ENCODE measurements around the gene JCAD.
"Not testable (repeated sequence)": the region's sequence is repeated elsewhere in the genome, so short reads cannot be mapped to it uniquely, and the experiment has no call there.

The JCAD gene

DNA sequence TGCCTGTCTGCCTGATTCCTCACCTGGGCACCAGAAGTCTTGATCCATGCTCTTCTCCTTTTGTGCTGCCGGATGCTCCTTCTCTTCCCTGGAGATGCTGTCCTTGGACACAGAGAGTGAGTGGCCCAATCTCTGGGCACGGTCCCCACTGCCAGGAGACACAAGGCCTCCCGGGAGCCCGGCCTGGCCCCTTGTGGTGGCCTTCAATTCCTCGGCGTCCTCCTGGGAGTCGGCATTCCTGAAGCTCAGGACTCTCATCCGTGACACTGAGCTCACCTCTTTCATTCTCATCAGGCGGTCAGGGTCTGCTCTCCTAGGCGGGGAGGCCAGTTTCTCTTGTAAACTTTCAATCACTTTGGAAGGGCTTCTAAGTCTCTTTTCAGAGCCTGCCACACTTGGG lies 33.3 kb downstream of the JCAD start:
- no peak for DNase-seq (ENCODE audit: low spot score)

DNA sequence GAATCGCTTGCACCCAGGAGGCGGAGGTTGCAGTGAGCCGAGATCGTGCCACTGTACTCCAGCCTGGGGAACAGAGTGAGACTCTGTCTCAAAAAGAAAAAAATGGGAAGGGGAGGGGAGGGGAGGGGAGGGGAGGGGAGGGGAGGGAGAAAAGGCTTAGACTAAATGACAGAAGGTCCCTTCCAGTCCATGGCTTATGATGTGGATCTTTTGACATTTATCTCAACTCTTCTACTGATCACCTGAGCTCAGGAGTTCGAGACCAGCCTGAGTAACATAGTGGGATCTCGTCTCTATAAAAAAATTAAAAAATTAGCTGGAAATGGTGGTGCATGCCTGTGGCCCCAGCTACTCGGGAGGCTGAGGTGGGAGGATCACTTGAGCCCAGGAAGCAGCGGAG lies 34.0 kb downstream of the JCAD start:
- not testable (repeated sequence) for DNase-seq (ENCODE audit: low spot score)

DNA sequence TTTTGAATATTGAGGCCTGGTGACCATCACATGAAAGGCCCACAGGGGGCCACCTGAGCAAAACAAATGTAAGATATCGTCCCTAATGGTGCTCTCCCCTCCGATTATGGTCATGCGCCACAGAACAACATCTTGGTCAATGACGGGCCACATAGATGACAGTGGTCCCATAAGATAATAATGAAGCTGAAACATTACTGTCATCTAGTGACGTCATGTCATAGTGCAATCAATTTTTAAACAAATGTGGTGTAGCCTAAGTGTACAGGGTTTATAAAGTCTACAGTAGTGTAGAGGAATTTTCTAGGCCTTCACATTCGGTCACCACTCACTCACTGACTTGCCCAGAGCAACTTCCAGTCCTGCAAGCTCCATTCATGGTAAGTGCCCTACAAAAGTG lies 36.8 kb downstream of the JCAD start:
- DNase-seq (ENCODE audit: low spot score): no peak

DNA sequence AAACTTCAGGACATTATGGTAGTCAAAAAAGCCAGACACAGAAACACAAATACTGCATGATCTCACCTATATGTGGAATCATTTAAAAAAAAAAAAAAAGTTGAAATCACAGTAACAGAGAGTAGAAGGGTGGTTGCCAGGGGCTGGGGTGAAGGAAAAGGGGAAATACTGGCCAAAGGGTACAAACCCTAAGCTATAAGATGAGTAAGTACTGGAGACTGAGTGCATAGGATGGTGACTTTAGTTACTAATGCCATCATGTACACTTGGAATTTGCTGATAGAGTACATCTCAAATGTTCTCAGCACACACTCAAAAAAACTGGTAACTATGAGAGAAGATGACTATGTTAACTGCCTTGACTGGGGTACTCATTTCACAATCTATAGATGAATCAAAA lies 39.9 kb downstream of the JCAD start:
- no peak for DNase-seq (ENCODE audit: low spot score)

DNA sequence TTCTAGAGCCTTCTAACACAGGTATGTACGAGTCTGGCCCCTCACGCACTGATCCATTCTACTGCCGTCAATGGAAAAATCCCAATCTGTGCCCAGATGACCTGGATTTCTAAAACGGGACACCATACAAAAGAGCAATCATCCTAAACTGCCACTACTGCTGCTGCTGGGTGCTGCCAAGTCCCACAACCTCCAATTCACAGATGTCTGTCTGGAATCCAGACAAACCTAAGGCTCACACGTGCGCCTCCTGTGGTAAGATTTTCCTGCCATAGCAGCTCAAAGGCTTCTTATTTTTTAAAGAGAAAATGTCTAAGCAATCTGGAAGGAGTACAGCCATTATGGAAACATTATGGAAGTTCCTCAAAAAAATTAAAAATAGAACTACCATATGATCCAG lies 40.9 kb downstream of the JCAD start:
- DNase-seq (ENCODE audit: low spot score): no peak

DNA sequence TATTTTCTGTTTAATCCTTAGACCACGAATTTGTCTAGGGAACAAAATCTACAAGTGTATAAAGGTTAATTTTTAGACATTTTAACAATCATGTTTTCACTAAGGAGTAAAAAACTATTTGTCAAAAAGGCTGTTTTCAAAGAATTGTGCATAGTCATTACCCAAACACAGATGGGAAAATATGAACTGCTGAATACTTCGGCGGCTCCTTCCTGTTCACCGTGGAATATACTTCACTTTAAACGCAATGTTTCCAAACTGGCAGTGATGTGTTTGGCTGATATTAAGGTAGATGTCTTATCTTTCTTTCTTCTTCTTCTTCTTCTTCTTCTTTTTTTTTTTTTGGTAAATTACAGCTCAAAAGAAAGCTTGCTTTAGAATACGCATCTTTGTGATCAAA lies 41.4 kb downstream of the JCAD start:
- no peak for DNase-seq (ENCODE audit: low spot score)

DNA sequence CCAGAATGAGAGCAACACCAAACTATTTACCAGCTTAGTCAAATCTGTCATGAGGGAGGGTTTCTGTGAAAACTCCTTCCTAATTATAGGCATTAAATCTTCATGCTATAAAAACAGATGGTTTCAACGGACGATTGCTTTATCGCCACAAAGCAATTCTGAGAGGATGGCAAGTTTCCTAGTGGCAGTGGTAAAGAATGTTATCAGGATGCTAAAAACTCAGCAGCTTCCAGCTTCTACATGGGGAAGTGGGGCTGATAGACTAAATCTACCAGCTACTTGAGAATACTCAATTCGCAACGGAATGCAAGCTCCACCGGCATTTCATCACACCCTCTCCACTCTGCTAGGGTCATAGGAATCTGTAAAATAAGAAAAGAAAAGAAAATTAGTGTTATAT lies 41.8 kb downstream of the JCAD start:
- DNase-seq (ENCODE audit: low spot score): no peak

DNA sequence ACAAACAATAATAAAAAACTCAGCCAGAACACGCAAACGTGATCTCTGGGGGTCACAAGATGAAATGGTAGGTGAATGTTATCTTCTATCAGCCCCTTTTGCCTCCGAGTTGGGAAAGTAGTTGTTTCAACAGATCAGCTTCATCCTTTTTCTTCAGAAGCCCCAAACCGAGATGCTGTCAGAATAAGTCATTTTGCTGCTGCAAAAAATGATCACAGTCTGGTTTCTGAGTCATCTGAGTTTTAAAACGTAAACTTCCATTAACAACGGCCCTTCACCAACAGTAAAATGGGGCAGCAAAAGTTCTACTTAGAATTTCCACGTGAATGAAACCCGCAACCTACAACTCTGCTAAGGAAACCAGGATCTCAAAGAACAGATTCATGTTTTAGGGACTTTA lies 44.9 kb downstream of the JCAD start:
- DNase-seq (ENCODE audit: low spot score): no peak

DNA sequence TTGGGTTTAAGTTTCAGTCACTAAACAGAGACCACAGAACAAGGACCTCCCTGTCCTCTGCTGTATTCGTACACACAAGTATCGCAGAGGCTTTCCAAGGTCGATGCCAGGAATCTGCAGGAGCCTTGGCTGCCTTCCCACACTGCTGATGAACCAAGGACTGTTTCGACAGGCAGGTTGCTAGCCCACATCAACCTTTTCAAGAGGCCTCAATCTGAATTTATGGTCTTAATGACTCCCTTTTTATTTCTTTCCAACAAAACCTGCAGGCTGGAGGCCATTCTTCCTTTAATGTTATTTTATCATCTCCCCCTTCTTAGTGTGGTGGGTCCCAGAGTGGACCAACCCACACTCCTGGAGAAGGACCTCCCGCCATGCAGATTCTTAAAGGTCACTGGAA lies 45.6 kb downstream of the JCAD start:
- no peak for DNase-seq (ENCODE audit: low spot score)

DNA sequence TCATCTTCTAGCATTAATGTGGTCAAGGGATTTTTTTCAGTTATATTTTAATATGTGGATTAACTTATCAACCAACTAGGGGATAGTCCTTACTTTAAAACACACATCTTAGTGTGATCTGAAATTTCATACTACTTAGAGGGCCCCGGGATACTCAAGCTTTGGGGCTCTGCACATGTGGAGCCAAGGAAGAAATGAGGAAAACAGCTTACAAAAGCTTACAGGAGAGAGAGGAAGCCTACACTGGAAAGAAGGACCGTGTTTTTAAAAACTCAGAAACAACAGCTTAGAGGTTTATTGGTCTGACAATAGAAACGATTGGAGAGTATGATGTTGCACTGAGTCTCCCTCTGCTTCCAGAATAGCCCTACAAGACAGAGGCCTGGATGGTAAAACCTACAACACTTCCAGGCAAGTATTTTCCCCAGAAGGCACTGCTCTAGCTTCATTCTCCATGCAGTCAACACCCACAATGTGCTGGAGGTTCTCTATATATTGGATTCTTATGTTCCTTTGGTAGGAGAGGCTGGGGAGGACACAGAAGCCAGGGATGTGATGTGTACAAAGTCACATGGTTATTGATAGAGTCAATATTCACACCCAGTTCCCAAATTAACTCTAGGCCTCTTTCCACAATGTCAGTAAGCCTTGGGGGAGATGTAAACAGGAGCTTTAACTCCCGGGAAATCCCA lies 47.3 kb downstream of the JCAD start:
- DNase-seq (ENCODE audit: low spot score): no peak

DNA sequence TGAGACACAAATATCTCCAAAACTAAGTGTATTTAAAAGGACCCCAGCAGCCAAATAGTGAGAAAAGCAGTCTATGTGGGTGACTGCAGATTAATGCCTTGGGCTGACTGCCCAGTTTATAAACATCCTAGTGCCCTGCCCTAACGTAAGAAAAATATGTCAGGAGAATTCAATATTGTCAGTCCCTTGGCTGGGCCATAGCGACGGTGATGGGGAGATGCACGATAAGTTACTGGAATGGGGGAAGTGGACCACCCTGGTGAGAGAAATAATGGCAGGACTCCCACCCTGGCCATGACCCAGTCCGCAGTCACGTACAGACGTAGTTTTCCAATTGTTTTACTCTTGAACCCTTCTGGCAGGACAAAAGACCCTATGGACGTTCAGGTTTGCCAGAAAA lies 48.0 kb downstream of the JCAD start:
- no peak for DNase-seq (ENCODE audit: low spot score)

DNA sequence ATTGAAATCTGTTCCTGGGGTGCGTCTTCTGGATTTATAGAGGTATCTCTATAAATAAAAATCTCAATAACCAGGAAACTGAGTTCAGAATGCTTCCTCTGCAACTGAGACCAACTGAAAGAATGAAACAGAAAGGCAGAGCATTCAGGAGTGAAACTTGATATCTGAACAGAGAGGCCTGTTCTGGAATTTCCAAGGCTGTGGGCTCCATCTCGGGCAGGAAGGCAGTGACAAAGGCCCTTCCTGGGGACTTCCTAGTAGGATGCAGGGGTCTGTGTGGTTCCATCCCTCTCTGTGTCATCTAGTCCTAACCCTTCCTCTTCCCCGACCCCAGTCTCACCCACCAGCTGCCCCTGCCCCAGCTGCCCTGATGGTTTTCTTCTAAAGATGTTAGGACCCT lies 52.0 kb downstream of the JCAD start:
- DNase-seq (ENCODE audit: low spot score): no peak

DNA sequence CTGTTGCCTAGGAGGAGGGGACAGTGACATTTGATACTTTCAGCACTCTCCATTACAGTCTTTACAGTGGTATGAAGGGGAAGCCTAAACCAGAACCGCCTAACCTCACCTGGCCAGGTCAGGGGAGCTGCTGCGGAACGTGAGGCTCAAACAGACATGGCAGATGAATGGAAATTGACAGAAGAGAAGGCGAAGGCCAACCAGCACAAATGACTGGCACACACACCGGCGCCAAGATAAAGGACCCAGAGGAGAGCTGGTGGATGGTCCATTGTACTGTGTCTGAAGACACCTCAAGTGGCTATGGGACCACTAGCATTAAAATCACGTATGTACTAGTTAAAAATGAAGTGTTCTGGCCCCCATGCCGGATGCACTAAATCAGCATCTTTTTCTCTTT lies 53.0 kb downstream of the JCAD start:
- DNase-seq (ENCODE audit: low spot score): no peak

DNA sequence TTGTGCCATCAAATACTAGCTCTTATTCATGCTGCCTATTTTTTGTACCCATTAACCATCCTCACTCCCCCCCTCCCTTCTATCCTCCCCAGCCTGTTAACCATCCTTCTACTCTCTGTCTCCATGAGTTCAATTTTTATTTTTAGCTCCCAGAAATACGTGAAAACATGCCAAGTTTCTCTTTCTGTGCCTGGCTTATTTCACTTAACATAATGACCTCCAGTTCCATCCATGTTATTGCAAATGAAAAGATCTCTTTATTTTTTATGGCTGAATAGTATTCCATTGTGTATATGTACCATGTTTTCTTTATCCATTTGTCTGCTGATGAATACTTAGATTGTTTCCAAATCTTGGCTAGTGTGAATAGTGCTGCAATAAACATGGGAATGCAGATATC lies 54.3 kb downstream of the JCAD start:
- not testable (repeated sequence) for DNase-seq (ENCODE audit: low spot score)

DNA sequence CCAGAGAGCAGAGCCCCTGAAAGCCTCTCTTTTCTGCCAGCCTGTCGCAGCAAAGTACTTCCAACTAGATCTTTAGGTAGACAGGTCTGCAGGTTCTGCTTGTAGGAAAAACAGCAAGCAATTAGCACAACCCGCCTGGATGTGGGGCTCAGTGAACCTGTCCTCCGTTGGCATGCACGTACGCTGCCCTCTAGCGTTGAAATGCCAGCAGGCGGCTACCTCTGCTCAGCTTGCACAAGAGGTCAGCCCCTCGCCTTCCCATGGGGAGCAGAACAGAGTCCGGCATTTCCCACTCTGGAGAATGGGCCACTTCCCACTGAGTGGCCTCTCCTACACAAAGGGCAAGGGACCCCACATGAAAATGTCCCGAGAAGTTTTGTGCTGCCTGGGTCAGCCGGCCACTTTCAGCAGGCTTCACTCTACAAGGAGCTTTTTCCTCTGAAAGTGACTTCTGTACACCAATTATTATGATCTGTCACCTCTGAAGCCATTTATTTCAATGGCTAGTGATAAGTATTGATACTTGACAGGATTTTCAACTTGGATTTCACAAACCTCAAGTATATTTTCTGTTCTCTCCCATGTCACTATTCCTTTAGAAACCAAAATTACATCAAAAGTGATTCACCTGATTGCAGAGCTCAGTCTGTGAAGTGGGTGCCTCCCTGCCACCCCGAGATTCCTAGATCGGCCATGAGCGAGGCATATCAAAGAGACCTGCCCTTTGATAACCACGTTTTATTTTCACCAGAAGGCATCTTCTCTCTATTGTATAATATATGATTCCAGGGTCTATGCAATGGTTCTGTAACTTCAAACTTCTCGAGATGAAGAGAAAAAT lies 56.7 kb downstream of the JCAD start:
- peak; percentile 77 for DNase-seq (ENCODE audit: low spot score)

DNA sequence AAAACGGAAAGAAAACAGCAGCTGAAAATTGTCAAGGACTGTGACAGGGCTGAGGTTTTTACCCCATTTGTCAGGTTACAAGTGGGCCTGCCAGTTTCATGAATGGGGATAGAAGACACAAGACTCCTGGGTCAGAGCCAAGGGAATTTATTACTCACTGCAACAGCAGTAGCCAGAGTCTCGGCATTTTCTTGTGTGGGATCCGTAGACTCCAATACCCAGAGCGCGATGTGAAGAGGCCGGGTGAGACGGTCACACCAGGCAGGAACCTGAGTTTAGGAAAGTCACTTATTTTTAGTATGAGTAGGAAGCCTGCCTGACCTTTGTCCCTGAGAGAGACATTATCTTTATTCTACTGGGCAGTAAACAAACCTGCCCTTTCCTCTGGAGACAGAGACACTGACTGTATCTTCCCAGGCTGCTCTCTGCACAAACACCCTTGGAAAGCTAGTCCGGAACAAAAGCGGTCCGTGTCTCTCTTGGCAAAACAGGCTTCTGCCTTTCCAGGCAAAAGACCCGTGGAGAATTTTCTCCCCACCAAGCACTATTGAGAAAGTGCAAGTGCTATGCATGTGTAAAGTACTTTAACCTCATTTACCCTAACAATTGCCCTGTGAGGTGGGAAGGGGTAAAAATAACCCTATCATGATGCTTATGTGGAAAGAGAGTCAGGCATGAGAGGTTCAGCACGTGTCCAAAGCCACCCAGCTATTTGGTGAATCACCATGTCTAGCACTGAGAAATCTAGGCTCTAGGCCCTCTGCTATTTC lies 58.4 kb downstream of the JCAD start:
- DNase-seq (ENCODE audit: low spot score): no peak

DNA sequence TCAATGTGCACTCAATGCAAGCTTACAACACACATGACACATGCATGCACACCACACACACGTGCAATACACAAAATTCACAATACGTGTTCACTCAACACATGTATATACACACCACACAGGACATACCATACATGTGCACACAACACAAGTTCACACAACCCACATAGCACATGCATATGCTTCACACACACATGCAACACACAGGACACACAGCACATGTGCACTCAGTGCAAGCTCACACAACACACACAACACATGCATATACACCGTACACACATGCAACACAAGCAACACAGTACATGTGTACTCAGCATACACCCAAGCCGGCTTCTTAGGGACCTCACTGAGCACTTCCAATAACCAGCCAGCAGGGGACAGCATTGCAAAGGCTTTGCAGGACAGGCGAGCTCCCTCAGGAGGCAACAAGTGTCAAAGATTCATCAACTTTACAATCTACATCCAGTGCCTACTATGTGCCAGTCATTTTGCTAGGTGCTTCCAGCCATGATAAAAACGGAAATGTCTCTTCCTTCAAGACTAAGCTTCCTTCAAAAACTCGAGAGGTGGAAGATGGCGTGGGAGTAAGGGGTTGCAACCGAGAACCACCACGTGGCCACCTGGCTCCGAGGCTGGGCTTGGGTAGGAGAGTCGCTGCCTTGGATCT lies 61.1 kb downstream of the JCAD start:
- peak; percentile 81 for DNase-seq (ENCODE audit: low spot score)

DNA sequence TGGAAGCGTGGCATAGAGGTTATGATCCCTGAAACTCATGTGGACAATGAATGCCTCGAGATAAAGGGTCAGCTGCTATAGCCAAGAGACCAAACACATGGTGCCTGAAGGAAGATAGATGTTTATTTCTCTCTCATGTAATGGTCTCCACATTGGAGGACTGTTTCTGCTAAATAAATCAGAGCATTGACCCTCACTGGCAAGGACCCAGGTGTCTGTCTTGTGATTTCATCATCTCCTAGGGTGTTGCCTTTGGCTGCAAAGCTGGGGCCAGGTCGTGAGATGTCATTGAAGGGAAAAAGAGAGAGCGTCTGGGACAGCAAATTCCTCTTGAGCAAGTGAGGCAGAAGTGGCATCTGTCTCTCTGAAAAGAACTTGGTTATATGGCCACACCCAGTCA lies 64.6 kb downstream of the JCAD start:
- DNase-seq (ENCODE audit: low spot score): no peak

DNA sequence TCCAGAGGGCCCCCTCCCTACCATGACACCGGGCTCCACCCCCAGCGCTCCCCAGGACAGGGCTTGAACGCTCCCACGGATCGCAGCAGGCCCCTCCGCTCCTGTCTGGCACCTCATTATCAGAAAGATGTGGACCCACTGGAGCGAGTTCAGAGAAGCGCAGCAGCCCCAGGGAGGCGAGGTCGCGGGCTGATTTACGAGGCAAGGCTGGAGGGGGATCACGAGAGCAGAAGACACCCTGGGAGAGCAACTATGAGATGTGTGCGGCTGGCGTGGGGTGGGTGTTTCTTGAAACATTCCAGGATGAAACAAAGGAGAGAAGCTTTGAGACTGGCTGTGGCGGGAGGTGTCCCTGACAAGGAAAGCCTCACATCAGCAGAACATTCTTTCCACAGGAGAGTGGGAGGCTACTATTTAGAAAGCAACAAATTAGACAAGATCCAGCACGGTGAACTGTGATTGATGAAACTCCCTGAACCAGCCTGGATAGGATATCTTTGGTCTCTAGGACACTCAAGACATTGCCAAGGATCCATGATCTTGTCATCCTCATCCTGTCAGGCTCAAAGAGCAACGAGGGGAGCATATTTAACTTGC lies 66.0 kb downstream of the JCAD start:
- DNase-seq (ENCODE audit: low spot score): no peak

DNA sequence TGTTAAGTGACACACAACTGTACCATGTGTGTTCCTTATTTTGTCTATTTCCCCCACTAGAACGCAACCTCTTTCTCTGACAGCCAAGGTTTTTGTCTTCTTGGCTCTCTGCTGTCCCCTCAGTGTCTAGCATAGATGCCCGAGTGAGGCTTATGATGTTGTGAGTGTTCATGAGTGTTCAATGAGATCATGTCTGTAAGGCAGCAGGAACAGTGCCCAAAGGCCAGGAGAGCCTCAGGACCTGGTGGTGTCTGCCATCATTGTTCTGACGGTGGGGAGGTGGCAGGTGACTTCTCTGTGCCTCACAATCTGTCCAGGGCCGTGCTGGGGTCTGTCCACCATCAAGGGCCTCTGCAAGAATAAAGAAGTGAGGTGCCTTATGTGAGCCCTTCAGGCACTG lies 66.5 kb downstream of the JCAD start:
- DNase-seq (ENCODE audit: low spot score): no peak

DNA sequence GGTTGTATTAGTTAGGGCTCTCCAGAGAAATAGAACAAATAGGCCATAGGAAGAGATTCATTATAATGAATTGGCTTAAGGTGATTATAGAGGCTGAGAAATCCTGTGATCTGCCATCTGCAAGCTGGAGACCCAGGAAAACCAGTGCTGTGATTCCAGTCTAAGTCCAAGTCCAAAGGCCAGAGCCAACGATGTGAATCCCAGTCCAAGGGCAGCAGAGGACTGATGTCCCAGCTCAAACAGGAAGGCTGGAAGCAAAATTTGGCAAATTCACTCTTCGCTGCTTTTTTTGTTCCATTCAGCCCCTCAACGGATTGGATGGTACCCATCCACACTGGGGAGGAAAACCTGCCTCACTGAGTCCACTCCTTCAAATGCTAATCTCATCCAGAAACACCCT lies 68.0 kb downstream of the JCAD start:
- no peak for DNase-seq (ENCODE audit: low spot score)

DNA sequence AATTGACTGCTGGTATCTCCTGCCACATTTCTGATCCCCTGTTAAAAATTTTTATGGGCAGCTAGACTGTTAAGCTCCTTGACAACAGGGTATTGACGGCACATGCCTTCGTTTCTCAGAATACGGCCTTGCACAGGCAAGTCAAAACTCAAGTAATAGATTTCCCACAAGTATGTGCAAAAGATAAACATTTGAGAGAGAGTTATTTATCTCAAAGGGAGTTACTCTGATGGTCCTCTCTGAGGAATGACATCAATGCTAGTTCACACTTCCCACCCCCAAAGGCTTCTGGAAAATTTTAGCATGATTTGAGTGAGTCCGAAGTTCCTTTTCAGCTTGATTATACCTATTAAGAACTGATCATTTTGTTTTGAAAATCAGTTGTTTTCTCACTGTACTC lies 71.9 kb downstream of the JCAD start:
- DNase-seq (ENCODE audit: low spot score): no peak

Measured in left forelimb (tissue), 1 donor.